SK-N-DZ (cell line): ENCODE data around the gene ATP6V0D1.

Source experiments
- DNase-seq: peaks from one replicate; pipeline ENCODE4 v3.0.0-alpha.2; 2015; ENCODE audit warnings: low spot score

ATP6V0D1 gene

DNA sequence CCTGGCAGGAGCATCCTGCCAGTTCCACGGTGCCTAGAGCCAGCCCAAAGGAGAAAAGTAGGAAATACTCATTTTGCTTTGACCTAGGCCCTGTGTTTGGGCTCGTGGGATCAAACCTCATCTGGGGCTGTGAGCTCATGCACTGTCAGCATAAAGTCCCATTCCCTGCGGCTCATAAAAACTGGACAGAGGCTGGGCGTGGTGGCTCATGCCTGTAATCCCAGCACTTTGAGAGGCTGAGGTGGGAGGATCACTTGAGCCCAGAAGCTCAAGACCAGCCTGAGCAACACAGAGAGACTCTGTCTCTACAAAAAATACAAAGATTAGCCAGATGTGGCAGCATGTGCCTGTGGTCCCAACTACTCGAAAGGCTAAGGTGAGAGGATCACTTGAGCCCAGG lies 17.9 kb downstream of the ATP6V0D1 start:
- DNase-seq, result no peak

DNA sequence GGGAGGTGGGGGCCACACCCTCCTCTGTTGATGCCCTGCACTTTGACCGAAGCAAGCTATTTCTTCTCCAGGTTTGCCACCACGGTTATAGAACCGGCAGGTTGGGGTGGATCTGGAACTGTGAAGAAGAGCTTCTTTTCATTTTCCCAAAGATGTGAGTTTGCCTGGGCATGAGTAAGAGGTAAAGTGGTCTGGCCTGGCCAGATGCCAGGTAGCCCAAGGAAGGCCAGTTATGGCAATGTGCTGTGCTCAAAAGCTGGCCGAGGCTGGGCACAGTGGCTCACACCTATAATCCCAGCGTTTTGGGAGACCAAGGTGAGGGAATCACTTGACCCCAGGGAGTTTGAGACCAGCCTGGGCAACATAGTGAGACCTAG lies 18.7 kb downstream of the ATP6V0D1 start:
- DNase-seq, result no peak

DNA sequence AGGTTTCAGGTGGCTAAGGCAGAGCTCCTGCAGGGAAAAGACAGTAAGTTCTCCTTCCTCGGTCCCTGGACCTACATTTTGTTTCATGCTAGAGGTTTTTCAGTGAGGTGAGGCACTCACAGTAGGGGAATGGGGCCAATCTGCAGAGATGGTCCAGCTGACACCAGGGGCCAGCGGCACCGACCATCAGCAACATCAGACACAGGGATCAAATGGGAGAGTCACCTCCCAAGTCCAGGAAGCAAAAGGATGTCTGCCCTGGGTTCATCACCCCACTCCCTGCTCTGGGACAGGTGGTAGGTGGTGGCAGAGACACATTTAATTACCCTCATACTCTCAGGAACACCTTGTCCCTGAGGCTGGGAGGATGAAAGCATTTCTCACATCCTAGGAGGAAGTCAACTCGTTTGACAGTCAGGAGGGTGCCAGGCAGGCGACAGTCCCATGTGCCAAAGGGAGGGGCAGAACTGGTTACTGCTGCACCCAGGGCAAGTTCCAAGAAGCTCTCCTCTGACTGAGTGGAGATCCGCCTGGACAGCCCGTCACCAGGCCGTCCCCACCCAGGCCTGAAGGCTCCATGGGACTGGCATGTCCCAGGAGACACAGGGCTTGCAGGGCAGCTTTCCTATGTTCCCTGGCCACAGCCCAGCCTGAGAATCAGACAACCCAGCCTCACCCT lies 19.2 kb downstream of the ATP6V0D1 start:
- no peak for DNase-seq

DNA sequence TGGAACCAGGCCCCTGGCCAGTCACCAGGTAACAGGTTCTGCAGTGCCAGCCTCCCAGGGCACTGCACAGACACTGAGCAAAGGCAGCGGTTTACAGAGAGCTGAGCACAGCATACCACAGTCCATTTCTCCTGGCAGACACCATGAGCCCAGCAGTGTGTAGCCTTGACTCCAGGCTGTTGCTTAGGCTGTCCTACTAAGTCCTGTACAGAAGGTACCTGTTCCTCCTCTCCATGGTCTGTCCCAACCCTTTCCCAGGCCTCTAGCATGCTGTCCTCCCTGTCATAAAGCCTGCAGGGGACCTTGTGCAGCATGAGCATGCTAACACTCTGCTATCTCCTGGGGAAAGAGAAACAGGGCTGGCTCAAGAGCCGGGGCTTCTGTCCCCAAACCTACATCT lies 20.0 kb downstream of the ATP6V0D1 start:
- no peak for DNase-seq

DNA sequence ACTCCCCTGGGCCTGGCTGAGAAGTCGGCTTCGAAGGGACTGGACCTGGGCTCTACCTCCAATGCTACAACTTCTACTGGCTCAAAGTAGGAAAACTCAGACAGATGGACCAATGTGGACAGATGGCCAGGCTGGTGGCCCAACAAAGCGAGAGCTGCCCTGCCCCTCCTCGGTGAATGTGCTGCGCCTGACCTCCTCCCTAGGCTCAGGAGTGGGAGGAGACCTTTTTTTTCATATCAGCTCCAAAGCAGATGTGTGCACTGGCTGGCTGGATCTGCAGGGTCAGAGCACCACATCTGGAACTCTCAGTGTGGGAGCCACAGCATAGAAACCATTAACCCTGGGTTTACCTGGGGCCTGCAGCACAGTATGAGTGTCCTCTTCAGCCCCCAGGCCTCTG lies 20.8 kb downstream of the ATP6V0D1 start:
- no peak for DNase-seq

DNA sequence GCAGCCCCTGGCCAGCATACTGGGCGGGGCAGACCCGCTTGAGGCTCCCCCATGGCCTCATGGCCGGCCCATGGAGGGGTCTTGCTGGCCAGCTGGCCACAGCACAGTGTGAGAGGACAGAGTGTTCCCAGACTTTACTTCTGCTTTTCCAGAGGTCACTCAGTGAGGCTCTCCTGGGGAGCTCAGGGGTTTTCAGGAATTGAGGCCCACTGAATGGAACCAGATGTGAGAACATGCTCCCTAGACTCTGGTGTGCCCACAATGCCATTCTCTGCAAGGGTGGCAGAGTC lies 21.2 kb downstream of the ATP6V0D1 start:
- DNase-seq, result no peak

DNA sequence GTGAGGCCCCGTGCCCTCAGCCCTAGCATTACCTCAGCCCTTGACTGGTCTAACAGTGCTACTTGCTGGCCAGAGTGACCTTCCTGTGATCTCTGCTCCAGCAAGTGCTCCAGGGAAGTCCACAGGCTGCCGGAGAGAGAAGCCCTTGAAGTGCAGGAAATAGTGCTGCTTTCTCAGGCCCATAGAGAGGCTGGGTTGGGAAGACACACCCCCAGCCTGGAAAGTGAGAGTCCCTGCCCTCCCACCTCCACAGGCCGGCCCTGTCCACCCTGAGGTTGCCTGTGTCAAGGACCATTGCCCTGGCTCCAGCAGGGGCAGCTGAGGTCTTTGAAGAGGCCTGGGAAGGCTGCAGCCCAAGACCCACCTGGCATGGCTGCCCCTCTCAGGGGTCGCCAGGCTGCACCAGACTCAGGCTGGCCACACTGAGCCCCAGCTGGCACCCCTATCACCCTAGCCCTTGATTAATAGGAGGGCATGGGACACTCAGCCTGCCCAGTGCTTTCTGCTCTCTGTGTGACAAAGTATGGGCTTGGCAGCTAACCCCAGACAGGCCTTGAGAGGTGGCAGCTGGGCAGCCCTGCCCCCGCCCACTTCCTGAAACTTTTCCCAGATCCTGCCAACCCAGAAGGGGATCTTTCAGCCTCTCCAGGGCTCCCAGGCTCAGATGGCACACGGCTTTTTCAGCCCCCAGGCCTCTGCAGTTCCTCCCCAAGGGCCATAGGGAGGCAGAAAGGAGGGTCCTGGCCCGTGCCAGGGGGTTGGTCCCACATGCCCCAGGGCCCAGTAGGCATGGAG lies 21.7 kb downstream of the ATP6V0D1 start:
- DNase-seq, result no peak

DNA sequence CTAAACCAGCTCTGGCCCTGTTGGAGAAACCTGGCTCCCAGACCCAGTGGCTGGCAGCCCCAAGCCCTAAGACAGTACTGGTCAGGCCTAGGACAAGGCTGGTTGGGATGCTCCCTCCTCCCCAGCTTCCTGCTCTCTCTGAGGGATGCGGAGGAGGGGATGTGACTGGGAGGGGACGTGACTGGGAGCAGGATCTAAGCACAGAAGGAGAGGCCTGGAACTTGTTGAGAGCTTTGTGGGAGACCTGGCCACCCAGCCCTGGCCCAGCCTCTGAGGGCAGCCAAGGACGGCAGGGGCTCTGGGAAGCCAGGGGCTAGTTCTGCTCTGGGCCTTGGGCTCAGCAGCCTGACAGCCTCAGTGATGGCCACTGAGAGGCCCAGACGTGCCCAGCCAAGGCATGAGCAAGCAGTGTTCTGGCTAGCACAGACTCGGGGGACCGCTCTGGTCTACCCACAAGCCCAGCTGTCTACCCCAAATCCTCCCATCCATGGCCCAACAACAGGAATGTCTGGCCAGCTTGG lies 22.8 kb downstream of the ATP6V0D1 start:
- DNase-seq, result no peak

DNA sequence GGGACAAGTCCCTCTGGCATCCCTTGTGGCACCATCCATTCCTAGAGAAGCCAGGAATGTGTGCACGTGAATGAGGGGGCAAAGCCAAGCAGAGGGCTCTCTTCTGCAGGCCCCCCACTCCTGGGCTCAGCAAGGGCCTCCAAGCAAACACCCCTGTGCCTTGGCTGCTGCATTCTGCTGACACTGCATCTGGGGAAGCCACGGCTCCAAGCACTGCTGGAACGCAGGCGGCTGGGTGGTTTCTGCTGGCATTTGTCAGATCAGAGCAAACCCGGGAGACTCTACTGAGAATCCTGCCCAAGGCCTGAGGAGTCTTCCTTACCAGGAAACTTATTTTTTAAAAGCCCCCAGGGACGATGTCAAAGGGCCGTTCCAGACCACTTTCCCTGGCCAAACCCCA lies 23.3 kb downstream of the ATP6V0D1 start:
- no peak for DNase-seq

DNA sequence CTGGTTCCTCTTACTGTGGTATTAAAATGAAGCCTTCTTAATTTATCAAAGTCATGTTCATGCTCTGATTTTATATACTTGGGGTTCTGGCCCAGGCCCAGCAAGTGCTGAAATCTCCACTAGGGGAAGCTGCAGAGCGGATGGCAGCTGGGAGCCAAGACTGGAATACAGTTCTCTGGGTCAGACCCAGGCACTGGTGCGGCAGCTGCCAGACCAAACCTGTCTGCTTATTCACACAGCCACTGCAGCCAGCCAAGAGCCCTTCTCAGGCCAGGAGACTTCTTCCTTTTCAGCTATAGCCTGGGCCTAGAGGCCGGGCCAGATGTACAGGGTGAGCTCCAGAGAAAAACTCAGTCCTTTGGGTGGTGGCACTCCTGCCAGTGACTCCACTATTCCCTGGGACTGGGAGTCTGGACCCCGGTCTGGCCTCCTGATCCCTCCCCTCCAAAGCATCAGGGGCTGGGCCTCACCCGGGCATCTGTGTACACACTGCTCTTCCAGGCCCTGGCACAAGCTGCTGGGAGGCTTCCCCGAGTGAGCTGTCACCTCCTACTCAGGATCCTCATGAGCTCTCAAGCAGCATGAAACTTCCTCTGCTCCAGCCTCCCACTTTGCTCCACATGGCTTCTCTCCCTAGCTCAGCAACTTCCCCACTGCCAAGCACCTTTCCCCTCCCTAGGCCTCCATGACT lies 24.4 kb downstream of the ATP6V0D1 start:
- DNase-seq, result no peak

DNA sequence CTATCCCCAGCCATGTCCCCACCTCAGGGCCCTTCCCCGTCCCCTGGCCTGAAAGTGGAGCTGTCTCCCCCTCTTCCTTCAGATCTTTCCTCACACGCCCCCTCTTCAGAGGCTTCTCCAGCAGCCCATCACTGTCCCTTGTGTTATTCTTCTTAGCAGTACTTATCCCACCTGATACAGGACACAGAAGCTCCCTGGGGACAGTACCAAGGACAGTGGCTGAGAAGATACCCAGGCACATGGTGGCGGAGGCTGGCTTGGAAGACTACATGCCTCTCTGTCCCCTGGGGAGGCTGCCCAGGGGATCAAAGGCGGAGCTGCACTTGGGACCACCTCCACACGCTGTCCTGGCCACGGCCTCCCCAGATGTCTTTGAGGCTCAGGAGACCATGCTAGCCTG lies 26.1 kb downstream of the ATP6V0D1 start:
- DNase-seq, result no peak

DNA sequence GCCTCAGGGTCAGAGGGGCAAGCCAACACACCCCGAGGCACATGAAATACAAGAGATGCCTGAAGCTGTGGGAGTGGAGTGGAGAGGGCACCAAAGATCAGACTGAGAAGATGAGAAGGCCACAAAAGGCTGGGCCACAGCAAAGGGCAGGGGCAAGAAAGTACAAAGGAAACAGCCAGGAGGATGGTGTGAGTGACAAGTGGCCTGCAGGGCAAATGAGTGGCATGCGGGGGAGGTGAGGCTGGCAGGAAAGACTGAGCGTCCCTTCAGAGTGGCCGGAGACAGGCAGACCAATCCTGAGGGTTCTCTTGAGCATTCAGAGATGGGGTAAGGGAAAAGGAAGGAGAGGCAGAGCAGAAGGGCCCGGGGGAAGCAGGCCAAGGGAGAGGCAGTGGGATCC lies 26.9 kb downstream of the ATP6V0D1 start:
- DNase-seq, result no peak

DNA sequence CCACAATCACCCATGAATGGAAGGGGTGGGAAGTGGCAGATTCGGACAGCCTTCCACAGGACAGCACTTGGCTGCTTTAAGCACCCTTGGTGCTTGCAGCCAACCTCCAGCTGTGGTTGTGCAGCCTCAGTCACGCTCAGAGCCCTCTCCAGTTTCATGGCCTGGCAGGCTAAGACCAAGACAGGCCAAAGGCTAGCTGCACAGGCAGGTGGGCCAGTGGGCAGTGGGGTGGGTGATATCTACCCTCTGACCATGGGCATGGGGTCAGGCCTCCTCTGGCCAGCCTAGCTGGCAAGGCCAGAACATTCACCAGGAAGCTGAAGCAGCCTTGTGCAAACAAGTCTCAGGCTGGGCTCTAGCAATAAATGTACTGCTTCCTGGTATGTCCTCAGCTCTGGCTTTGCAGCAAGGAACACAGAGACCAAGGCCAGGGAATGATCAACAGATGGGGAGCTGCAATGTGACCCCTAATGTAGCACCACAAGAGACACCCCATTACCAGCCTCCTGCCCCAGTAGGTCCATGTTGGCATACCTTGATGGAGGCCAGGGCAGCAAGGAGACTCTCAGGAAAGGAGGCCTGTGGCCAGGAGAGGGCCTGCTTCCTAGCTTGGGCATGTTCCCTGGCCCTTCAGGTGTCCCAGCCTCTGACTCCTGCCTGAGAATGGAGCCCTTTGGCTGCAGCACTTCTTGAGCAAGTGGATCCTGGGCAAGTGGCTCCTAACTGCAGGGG lies 29.1 kb downstream of the ATP6V0D1 start:
- no peak for DNase-seq

DNA sequence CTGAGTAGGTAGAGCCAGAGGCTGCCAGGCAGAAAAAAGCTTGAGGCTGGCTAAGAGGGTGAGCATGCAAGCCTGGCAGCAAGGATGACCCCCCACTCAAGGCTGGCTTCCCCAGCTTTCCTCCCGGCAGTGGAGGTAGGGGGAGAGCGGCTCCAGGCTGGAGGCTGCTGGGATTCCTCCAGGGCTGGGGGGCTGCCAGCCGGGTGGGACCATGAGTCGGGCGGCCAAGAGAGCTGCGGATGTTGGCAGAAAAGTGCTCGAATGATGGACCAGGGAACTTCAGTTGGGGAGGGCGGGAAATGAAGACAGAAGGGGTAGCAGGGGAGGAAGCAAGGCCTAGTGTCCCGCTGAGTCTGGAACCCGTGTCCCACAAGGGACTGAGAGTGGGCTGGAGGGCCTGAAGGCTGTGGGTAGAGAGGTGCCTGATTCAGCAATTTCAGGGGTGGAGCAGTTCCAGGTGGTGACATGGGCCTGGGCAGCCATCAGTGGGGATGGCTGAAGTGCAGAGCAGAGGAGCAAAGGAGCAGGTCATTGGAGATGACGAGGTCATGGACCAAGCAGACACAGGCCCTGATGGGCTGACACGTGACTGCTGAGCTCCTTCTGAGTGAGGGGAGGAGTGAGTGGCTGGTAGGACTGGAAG lies 29.8 kb downstream of the ATP6V0D1 start:
- DNase-seq, result no peak

DNA sequence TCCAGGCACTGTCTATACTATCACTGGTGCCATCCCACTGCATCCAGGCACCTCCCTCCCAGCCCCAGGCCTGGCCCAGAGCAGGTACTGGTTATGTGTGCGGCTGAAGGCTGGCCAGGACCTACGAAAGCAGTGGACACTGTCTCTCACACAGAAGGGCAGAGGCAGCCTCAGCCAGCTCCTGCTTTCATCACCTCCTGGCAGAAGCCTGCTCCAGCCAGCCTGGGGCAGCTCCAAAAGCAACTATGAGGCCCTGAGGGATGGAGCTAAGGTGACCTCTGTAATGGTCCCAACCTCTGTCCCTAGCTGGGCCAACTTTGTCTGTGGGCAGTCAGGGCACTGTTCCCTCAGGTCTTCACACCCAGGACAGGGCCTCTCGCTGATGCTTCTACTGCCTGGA lies 31.2 kb downstream of the ATP6V0D1 start:
- DNase-seq, result no peak

DNA sequence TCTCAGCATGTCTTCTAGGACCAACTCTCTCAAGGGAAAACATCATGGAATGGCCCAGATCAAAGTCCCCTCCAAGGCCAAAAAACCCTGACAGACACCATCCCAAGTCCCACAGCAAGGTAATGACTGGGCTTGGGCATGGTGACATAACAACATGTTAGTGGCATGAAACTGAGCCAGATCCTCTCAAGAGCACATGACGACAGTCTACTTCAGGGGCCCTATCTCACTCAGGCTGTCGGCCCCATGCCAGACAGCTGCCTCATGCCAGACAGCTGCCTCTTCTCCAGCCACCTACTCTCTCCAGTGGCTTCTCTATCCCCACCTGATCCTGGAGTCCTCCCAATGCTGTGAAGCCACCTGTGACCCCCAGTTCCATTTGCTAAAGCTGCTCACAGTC lies 31.6 kb downstream of the ATP6V0D1 start:
- DNase-seq, result no peak

DNA sequence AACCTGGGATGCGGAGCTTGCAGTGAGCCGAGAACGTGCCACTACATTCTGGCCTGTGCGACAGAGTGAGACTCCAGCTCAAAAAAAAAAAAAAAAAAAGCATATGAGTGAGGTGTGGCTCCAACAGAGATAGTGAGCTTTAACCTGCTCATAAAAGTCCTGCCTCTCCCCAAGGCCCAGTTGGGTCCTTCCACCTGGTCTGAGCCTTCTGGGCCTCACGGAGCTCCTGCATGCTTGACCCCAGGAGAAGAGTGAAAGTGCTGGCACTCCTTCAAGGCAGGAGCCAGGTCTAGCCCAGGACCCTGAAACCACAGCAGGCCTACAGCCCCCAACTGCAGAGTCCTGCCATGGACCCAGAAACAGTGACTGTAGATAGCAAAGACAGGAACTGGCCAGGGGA lies 32.4 kb downstream of the ATP6V0D1 start:
- no peak for DNase-seq

DNA sequence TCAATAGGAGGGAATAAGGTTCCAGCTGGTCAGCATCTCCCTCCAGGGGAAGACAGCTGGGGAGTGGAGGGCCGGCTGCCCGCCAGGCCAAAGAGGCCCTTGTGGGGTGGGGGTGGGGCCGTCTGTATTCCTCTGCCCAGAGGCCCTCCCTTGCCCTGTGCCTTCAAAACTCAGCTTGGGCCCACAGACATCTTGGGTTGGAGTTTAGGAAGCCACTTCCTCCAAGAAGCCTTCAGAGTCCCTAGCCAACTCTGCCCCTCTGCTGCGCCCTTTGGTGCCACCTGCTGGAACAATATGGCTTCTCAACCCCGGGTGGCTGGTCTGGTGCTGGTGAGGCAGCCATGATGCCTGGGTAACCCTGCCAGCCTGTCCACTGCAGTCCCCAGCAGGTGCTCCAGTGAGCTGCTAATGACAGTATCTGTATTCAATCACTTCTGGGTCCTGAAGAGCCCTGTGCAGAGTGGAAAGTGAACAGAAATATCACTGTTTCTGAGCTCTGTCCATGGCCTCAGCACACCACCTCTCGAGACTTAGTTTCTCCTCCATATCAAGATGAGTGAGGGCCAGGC lies 33.4 kb downstream of the ATP6V0D1 start:
- DNase-seq, result peak; percentile 38

DNA sequence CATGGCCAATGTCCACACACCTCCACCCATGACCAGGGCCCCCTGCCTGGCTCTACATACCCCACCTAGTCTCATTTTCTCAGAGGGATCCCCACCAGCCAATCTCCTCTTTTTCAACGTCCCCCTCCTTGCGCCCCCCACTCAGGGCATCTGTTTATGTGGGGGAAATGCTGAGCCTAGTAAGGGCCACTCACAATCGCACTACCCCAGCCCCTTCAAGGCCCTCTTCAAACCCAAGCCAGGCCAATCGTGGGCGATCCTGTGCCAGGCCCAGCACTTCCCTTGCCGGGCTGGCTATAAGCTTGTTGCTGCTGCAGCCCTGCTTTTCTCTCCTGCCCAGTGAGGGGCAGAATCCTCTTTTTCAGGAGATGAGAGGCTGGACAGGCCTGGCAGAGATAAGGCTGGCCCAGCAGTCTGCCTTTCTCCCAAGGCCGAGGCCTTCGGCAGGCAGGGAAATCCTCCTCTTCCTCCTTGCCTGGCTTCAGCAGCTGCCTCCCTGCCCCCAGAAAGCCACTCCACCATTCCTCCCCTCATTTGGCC lies 33.9 kb downstream of the ATP6V0D1 start:
- DNase-seq, result no peak

DNA sequence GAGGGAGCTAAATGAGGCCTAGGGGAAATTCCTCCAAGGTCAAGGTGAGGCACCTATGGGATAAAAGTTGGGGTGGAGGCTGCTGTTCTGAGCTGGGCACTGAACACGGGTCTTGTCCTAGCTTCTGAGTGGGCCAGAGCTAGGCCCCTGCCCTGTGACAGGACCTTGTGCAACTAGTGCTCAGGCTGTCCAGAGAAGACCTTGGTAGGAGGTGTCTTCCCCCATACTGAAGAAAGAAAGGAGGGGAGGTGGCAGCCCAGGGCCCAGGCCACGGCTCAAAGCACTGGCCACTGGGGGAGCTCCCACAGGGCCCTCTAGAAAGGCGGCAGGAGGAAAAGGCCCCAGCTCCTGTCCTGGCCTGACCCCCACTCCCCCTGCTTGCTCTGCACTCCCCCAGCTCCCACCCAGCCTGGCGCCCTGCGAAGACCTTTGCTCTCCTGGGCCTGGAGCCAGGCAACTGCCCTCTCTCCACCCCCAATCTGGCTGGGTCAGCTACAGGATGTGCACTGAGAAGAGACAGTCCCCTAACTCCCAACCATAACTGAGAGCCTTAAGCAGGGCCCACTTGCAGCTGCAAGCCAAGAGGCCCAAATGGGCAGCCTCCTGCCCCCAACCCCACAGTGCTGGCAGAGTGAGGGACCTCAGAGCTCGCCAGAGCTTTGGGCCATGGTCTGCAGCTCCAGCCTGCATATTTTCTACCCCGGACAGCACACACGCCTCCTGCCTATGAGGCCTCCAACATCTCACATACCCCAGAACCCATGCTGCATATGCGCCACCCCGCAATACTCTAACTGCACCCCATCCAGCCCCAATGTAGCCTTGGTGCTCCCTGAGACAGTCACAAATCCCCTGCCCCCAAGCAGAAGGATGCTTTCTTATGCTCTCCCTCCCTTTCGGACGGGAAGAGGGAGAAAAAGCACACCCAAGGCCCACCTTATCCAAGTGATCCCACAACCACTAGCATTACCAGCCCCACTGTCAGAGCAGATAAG lies 34.7 kb downstream of the ATP6V0D1 start:
- no peak for DNase-seq
